ENCODE measurements around the gene GMCL1. TPM values are rescaled to one million over a fixed set of nuclear protein-coding genes. Genes with fewer than 3 reads are reported as not detected.
A peak's percentile ranks its signal among the peaks of the same experiment; 100 is the strongest.

The GMCL1 gene
- total and polyA plus RNA-seq, 2 of the 13 experiments (the other 11 are each of a cell fraction or from before 2014, with no cell fraction given): 18.7 to 24.0 TPM

DNA sequence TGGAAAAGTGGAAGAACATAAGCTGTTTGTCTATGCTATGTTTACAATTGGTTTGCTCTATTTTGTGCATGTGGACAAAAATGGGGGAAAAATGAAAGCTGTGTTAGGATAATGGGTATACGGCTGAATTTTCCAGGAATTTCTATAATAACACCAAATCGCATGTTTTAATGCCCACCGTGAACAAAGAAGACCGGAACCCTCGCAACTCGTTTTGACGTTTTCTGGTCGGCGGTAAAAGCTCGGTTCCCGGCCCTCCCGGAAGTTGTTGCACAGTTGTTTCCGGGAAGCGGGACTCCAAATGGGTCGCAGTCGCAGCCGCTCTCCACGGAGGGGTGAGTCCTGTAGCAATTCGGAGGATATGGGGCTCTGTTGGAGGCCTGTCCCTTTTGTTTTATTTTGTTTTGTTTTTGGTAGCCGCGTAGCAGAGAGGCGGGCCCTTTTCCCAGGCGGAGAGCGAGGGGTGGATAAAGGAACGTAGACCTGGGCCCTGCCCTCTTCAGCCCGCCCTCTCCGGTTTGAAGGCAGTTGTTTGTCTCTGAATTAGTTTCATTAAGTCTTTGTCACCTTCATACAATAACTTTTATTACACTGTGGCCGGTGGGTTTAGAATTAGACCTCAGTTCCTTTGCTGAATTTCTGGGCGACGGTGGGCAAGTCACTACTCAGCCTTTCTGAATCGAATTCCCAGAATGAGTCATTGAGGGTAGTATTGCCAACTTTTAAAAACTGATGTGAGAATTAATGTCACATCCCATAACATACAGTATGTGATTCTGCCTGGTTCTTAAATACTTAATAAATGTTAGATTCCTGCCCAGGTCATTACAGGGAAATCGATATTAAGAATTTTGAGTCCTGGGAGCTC is 64.5 kb downstream of the GMCL1 start, which contains the start of gene SNRNP27 (continued):
- 0 out of 2 replicates have a peak, but pooled peaks have one; percentile 80 for TF ChIP-seq ZNF354B (CRISPR knock-in tag; IDR thresholded peaks at IDR 0.05)
- no peak for TF ChIP-seq PCBP1 (IDR thresholded peaks at IDR 0.05; ENCODE audit: borderline replicate concordance, low read depth, low read length)
- no peak for TF ChIP-seq SMARCE1 (IDR thresholded peaks at IDR 0.05; ENCODE audit: borderline replicate concordance)
- TF ChIP-seq ZNF703 (CRISPR knock-in tag; IDR thresholded peaks at IDR 0.05; ENCODE audit: borderline replicate concordance): no peak
- peak; percentile 40; the same call in 1 of the 2 replicates for TF ChIP-seq ZNF383 (CRISPR knock-in tag; IDR thresholded peaks at IDR 0.05; ENCODE audit: borderline replicate concordance)
- TF ChIP-seq ZNF589 (CRISPR knock-in tag; conservative IDR thresholded peaks at IDR 0.05): no peak
- TF ChIP-seq, protein P1, sequence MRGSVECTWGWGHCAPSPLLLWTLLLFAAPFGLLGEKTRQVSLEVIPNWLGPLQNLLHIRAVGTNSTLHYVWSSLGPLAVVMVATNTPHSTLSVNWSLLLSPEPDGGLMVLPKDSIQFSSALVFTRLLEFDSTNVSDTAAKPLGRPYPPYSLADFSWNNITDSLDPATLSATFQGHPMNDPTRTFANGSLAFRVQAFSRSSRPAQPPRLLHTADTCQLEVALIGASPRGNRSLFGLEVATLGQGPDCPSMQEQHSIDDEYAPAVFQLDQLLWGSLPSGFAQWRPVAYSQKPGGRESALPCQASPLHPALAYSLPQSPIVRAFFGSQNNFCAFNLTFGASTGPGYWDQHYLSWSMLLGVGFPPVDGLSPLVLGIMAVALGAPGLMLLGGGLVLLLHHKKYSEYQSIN (CRISPR knock-in tag; IDR thresholded peaks at IDR 0.05; ENCODE audit: borderline replicate concordance): no peak
- TF ChIP-seq, protein P2, sequence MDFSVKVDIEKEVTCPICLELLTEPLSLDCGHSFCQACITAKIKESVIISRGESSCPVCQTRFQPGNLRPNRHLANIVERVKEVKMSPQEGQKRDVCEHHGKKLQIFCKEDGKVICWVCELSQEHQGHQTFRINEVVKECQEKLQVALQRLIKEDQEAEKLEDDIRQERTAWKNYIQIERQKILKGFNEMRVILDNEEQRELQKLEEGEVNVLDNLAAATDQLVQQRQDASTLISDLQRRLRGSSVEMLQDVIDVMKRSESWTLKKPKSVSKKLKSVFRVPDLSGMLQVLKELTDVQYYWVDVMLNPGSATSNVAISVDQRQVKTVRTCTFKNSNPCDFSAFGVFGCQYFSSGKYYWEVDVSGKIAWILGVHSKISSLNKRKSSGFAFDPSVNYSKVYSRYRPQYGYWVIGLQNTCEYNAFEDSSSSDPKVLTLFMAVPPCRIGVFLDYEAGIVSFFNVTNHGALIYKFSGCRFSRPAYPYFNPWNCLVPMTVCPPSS (IDR thresholded peaks at IDR 0.05): no peak
- TF ChIP-seq HOXA3 (CRISPR knock-in tag; IDR thresholded peaks at IDR 0.05): peak; percentile 92
- peak; percentile 95 for TF ChIP-seq STAT5B (CRISPR knock-in tag; IDR thresholded peaks at IDR 0.05)
- TF ChIP-seq MIXL1 (CRISPR knock-in tag; IDR thresholded peaks at IDR 0.05): peak; percentile 91
- TF ChIP-seq KLF6 (CRISPR knock-in tag; IDR thresholded peaks at IDR 0.05): peak; percentile 99
- TF ChIP-seq, protein P3, sequence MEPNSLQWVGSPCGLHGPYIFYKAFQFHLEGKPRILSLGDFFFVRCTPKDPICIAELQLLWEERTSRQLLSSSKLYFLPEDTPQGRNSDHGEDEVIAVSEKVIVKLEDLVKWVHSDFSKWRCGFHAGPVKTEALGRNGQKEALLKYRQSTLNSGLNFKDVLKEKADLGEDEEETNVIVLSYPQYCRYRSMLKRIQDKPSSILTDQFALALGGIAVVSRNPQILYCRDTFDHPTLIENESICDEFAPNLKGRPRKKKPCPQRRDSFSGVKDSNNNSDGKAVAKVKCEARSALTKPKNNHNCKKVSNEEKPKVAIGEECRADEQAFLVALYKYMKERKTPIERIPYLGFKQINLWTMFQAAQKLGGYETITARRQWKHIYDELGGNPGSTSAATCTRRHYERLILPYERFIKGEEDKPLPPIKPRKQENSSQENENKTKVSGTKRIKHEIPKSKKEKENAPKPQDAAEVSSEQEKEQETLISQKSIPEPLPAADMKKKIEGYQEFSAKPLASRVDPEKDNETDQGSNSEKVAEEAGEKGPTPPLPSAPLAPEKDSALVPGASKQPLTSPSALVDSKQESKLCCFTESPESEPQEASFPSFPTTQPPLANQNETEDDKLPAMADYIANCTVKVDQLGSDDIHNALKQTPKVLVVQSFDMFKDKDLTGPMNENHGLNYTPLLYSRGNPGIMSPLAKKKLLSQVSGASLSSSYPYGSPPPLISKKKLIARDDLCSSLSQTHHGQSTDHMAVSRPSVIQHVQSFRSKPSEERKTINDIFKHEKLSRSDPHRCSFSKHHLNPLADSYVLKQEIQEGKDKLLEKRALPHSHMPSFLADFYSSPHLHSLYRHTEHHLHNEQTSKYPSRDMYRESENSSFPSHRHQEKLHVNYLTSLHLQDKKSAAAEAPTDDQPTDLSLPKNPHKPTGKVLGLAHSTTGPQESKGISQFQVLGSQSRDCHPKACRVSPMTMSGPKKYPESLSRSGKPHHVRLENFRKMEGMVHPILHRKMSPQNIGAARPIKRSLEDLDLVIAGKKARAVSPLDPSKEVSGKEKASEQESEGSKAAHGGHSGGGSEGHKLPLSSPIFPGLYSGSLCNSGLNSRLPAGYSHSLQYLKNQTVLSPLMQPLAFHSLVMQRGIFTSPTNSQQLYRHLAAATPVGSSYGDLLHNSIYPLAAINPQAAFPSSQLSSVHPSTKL (CRISPR knock-in tag; IDR thresholded peaks at IDR 0.05): peak; percentile 86
- TF ChIP-seq ZNF446 (CRISPR knock-in tag; IDR thresholded peaks at IDR 0.05): 0 out of 2 replicates have a peak, but pooled peaks have one; percentile 56
- TF ChIP-seq, protein P4, sequence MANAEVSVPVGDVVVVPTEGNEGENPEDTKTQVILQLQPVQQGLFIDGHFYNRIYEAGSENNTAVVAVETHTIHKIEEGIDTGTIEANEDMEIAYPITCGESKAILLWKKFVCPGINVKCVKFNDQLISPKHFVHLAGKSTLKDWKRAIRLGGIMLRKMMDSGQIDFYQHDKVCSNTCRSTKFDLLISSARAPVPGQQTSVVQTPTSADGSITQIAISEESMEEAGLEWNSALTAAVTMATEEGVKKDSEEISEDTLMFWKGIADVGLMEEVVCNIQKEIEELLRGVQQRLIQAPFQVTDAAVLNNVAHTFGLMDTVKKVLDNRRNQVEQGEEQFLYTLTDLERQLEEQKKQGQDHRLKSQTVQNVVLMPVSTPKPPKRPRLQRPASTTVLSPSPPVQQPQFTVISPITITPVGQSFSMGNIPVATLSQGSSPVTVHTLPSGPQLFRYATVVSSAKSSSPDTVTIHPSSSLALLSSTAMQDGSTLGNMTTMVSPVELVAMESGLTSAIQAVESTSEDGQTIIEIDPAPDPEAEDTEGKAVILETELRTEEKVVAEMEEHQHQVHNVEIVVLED (CRISPR knock-in tag; IDR thresholded peaks at IDR 0.05; ENCODE audit: borderline replicate concordance): peak; percentile 67; the same call in 1 of the 2 replicates
- peak; percentile 86; the same call in 1 of the 2 replicates for TF ChIP-seq EEA1 (CRISPR knock-in tag; IDR thresholded peaks at IDR 0.05; ENCODE audit: borderline replicate concordance)
- no peak for TF ChIP-seq PAX8 (CRISPR knock-in tag; IDR thresholded peaks at IDR 0.05; ENCODE audit: borderline replicate concordance)
